Measurements from ENCODE around the gene DFFB. TPM values are rescaled to one million over a fixed set of nuclear protein-coding genes. Genes with fewer than 3 reads are reported as not detected.

DFFB gene
- total RNA-seq, 1 experiment from 2014 or later, result 7.9 TPM

GRCh38 chr1:3869751-3870301, 12.6 kb downstream of the DFFB start:
- no peak for DNase-seq (ENCODE audit: extremely low read depth, low read depth)

- no peak for DNase-seq (ENCODE audit: extremely low read depth, low read depth)
These were observed 14.2 kb downstream of the DFFB start for GRCh38 chr1:3871451-3871805.

- DNase-seq (ENCODE audit: extremely low read depth, low read depth), result no peak
These were observed 15.3 kb downstream of the DFFB start for GRCh38 chr1:3872546-3872945.

GRCh38 chr1:3874736-3875135, 17.5 kb downstream of the DFFB start:
- no peak for DNase-seq (ENCODE audit: extremely low read depth, low read depth)

GRCh38 chr1:3876716-3877115, 19.4 kb downstream of the DFFB start:
- DNase-seq (ENCODE audit: extremely low read depth, low read depth), result no peak

- no peak for DNase-seq (ENCODE audit: extremely low read depth, low read depth)
These were observed 21.8 kb downstream of the DFFB start for GRCh38 chr1:3879099-3879498.

GRCh38 chr1:3879787-3880428, 22.6 kb downstream of the DFFB start:
- no peak for DNase-seq (ENCODE audit: extremely low read depth, low read depth)

GRCh38 chr1:3880429-3881192, 23.3 kb downstream of the DFFB start:
- DNase-seq (ENCODE audit: extremely low read depth, low read depth), result no peak

- no peak for DNase-seq (ENCODE audit: extremely low read depth, low read depth)
These were observed 23.9 kb downstream of the DFFB start for GRCh38 chr1:3881193-3881480.

GRCh38 chr1:3883194-3883925, 26.1 kb downstream of the DFFB start:
- DNase-seq (ENCODE audit: extremely low read depth, low read depth), result no peak

- no peak for DNase-seq (ENCODE audit: extremely low read depth, low read depth)
These were observed 27.7 kb downstream of the DFFB start for GRCh38 chr1:3884966-3885365.

- DNase-seq (ENCODE audit: extremely low read depth, low read depth), result no peak
These were observed 28.3 kb downstream of the DFFB start for GRCh38 chr1:3885611-3886010.

GRCh38 chr1:3886106-3886670, 28.9 kb downstream of the DFFB start:
- no peak for DNase-seq (ENCODE audit: extremely low read depth, low read depth)

- DNase-seq (ENCODE audit: extremely low read depth, low read depth), result no peak
These were observed 29.4 kb downstream of the DFFB start for GRCh38 chr1:3886691-3887090.

GRCh38 chr1:3888301-3888700, 31.0 kb downstream of the DFFB start:
- DNase-seq (ENCODE audit: extremely low read depth, low read depth), result no peak

- DNase-seq (ENCODE audit: extremely low read depth, low read depth), result no peak
These were observed 32.7 kb downstream of the DFFB start for GRCh38 chr1:3889936-3890335.

GRCh38 chr1:3890389-3891328, 33.4 kb downstream of the DFFB start:
- no peak for DNase-seq (ENCODE audit: extremely low read depth, low read depth)

- DNase-seq (ENCODE audit: extremely low read depth, low read depth), result no peak
These were observed 34.1 kb downstream of the DFFB start for GRCh38 chr1:3891329-3891865.

GRCh38 chr1:3892748-3893147, 35.5 kb downstream of the DFFB start:
- DNase-seq (ENCODE audit: extremely low read depth, low read depth), result no peak

GRCh38 chr1:3893190-3893589, 35.9 kb downstream of the DFFB start:
- no peak for DNase-seq (ENCODE audit: extremely low read depth, low read depth)

All from NCI-H460 (cell line).